ENCODE data around the gene FRMPD4.

GRCh38 chrX:12245650-12246645, 107.7 kb downstream of the FRMPD4 start:
- no peak for TF ChIP-seq CTCF (IDR thresholded peaks at IDR 0.05 in 8 of 11, conservative IDR thresholded peaks at IDR 0.05 in 3 of 11)
- no peak for TF ChIP-seq POLR2A (IDR thresholded peaks at IDR 0.05)
- TF ChIP-seq POLR2AphosphoS5 (IDR thresholded peaks at IDR 0.05), result no peak
